ENCODE results near the gene TTLL6.

- TF ChIP-seq YY1 (IDR thresholded peaks at IDR 0.05; ENCODE audit: insufficient read depth, insufficient read length) (no peak), SUZ12 (IDR thresholded peaks at IDR 0.05; ENCODE audit: extremely low read depth, insufficient read depth, insufficient read length) (no peak)
These were observed 8.7 kb upstream of the TTLL6 start for GRCh38 chr17:48825446-48826381.
